Choroid plexus epithelial cell (primary cell): ENCODE results near the gene LCE2D.

Source experiments
- DNase-seq: peaks from one replicate; pipeline ENCODE4 v3.0.0-alpha.2; 2010; ENCODE audit warnings: low read depth
- H3K4me3 ChIP-seq: 2 replicates; pipeline ENCODE4 v1.5.1; 2011; ENCODE audit warnings: low read depth, mild to moderate bottlenecking, control low read depth, low read length, moderate library complexity
- TF ChIP-seq, protein P1 (sequence below): conservative IDR thresholded peaks from 2 replicates; pipeline ENCODE4 v1.5.1; 2011; ENCODE audit warnings: low read depth, mild to moderate bottlenecking, control low read depth, inconsistent platforms, low read length, moderate library complexity

The LCE2D gene

GRCh38 chr1:152640351-152640750 lies 22.8 kb upstream of the LCE2D start:
- no peak overlapping the region for H3K4me3 ChIP-seq
- TF ChIP-seq, protein P1, sequence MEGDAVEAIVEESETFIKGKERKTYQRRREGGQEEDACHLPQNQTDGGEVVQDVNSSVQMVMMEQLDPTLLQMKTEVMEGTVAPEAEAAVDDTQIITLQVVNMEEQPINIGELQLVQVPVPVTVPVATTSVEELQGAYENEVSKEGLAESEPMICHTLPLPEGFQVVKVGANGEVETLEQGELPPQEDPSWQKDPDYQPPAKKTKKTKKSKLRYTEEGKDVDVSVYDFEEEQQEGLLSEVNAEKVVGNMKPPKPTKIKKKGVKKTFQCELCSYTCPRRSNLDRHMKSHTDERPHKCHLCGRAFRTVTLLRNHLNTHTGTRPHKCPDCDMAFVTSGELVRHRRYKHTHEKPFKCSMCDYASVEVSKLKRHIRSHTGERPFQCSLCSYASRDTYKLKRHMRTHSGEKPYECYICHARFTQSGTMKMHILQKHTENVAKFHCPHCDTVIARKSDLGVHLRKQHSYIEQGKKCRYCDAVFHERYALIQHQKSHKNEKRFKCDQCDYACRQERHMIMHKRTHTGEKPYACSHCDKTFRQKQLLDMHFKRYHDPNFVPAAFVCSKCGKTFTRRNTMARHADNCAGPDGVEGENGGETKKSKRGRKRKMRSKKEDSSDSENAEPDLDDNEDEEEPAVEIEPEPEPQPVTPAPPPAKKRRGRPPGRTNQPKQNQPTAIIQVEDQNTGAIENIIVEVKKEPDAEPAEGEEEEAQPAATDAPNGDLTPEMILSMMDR: no peak
- DNase-seq: no peak

DNA sequence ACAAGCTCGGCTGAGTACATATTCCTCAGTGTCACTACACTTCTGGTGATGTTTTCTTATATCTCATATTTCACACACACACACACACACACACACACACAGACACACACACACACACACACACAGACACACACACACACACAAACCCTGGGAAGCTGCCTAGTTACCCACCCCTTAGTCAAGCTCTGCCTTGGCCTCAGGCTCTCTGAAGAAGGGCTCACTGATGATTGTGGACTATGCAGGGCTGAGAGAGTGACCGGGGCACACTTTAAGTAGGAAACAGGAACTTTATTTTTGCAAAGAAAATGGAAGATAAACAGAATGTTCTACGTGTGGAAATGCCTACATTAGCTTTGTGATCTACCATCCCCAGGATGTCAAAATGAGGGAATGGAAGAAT lies 19.2 kb upstream of the LCE2D start:
- DNase-seq: no peak
- H3K4me3 ChIP-seq: no peak overlapping the region
- TF ChIP-seq, protein P1: no peak

DNA sequence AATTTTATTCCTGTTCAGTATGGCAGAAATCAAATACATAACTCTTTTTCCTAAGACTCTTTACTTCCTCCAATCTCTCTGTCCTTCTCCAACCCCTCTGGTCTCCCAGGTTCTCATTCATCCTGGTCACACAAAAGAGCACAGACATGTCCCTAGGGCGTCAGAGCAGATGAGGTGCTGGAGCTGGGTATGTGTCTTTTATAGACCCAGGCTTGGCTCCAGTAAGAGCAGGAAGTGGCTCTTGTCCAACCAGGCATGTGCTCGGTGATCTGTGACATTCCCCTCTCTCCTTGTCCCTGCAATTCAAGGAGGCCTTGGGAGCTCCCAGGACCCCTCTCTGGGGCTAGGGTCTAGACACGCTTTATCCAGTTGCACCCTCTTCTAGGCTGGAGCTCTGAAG lies 18.0 kb upstream of the LCE2D start:
- DNase-seq: no peak
- H3K4me3 ChIP-seq: no peak overlapping the region
- TF ChIP-seq, protein P1: no peak

- TF ChIP-seq, protein P1: no peak
- DNase-seq: no peak
- no peak overlapping the region for H3K4me3 ChIP-seq
Observed at GRCh38 chr1:152646656-152647055, 16.5 kb upstream of the LCE2D start.

GRCh38 chr1:152654110-152654509 lies 9.1 kb upstream of the LCE2D start:
- DNase-seq: peak; percentile 38
- TF ChIP-seq, protein P1: peak; percentile 66
- H3K4me3 ChIP-seq: no peak overlapping the region

DNA sequence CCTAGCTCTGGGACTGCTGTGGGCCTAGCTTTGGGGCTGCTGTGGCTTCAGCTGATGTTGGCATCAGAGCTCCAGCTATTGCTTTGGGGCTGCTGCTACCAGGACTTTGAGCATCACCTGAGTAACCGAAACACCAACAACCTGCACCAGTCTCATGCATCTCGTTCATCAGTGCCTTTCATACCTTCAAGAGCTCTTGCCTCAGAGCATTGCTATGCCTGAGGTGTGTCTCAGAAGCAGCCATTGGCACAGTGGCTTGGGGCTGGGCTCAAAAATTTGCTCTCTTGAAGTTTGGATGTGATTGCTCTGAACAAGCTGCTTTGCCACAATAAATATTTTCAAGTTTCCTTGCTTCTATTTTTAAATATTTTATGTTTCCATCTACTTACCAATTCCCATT lies 6.7 kb upstream of the LCE2D start:
- H3K4me3 ChIP-seq: no peak overlapping the region
- TF ChIP-seq, protein P1: no peak
- DNase-seq: no peak

DNA sequence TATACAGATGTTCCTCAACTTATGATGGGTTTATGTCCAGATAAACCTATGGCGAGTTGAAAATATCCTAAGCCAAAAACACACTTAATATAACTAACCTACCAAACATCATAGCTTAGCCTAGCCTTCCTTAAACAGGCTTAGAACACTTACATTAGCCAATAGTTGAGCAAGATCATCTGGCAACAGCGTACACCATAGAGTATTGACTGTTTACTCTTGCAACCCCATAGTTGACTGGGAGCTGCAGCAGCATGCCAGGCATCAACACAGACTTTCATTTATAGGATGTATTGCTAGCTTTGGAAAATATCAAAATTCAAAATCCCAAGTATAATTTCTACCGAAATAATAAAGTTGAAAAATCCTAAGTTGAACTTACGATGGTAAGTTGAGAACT lies 5.5 kb upstream of the LCE2D start:
- TF ChIP-seq, protein P1: no peak
- H3K4me3 ChIP-seq: no peak overlapping the region
- DNase-seq: no peak
